Heart left ventricle (tissue), 16 donors: Measurements from ENCODE around the gene CDC34. TPM values are rescaled to one million over a fixed set of nuclear protein-coding genes. Genes with fewer than 3 reads are reported as not detected.
"Not testable (repeated sequence)": the region's sequence is repeated elsewhere in the genome, so short reads cannot be mapped to it uniquely, and the experiment has no call there.

Source experiments
- ATAC-seq, 4 donors: fragments of 200-7000 bp; cut with Tn5 transposase; one replicate each; pipeline ENCODE4 v1.9.1; 2020 to 2022; ENCODE audit warnings: moderate library complexity in 4 of 4, mild to moderate bottlenecking in 3 of 4, moderate number of reproducible peaks in 1 of 4
- DNase-seq, 5 donors: peaks; one replicate each; pipeline ENCODE4 v3.0.0-alpha.2; 2020
- H3K27ac ChIP-seq, 12 donors: fragments of 200-600 bp; sonication (generic) in 4 of 12; one replicate each; pipeline versions ENCODE4 v1.5.0 to v1.8.0; 2016 to 2022; ENCODE audit warnings: mild to moderate bottlenecking in 2 of 12
- H3K27me3 ChIP-seq, 9 donors: fragments of 200-600 bp; sonication (generic) in 2 of 9; one replicate each; pipeline versions ENCODE4 v1.5.1 to v1.8.0; 2016 to 2022; ENCODE audit warnings: mild to moderate bottlenecking in 3 of 9
- H3K36me3 ChIP-seq, 9 donors: fragments of 200-600 bp; sonication (generic) in 2 of 9; one replicate each; pipeline versions ENCODE4 v1.5.0 to v1.8.0; 2018 to 2022; ENCODE audit warnings: mild to moderate bottlenecking in 2 of 9
- H3K4me1 ChIP-seq, 12 donors: fragments of 200-600 bp; sonication (generic) in 4 of 12; one replicate each; pipeline versions ENCODE4 v1.5.0 to v1.8.0; 2016 to 2022; ENCODE audit warnings: mild to moderate bottlenecking in 3 of 12
- H3K4me3 ChIP-seq, 12 donors: fragments of 200-600 bp; sonication (generic) in 4 of 12; one replicate each; pipeline versions ENCODE4 v1.5.0 to v1.8.0; 2017 to 2022; ENCODE audit warnings: mild to moderate bottlenecking in 9 of 12, moderate library complexity in 4 of 12
- H3K9me3 ChIP-seq, 12 donors: fragments of 200-600 bp; sonication (generic) in 4 of 12; one replicate each; pipeline versions ENCODE4 v1.5.0 to v1.8.0; 2016 to 2022; ENCODE audit warnings: mild to moderate bottlenecking in 1 of 12
- POLR2A ChIP-seq, 2 donors: fragments of 450-650 bp; IDR thresholded peaks; one replicate each; pipeline ENCODE4 v1.6.1; 2017; ENCODE audit warnings: antibody characterized with exemption in 2 of 2, mild to moderate bottlenecking in 2 of 2, moderate library complexity in 2 of 2
- WGBS, 4 donors: extraction: QIAGEN DNeasy Blood & Tissue Kit in 2 of 4; methylation state at CpG; one replicate each; pipeline versions ENCODE4 v1.1.5 to v1.1.7; 2013 to 2018; 5-methylcytosine and 5-hydroxymethylcytosine counted together
- intact Hi-C, 10 donors: fragments of 100-400 bp; cut with DNase I; formaldehyde crosslinking; loops; one replicate each; pipeline versions ENCODE4 v1.11.1 to v1.14.2; 2022
- polyA plus RNA-seq, 2 donors: library from polyadenylated mRNA; stranded (reverse); fragments of 200-250 nt; gene quantifications; one replicate each; pipeline ENCODE4 v1.2.3, GENCODE V29; 2013
- total RNA-seq, 9 donors: library from RNA; depleted of rRNA in 2 of 9; stranded (reverse); fragments of >200 nt in 2 of 9; fragmentation: NEBNext Ultra II Directional in 3 of 9; extraction: Animal tissue kit (Norgen Biotek cat#: 25700) in 3 of 9; gene quantifications; one replicate each; pipeline versions ENCODE4 v1.1.0 to v1.2.4, GENCODE V29; 2016 to 2023
- TF ChIP-seq, protein P1 (sequence below), 12 donors: fragments of 200-600 bp; sonication (generic) in 4 of 12; IDR thresholded peaks; one replicate each; pipeline versions ENCODE4 v1.5.0 to v1.8.0; 2018 to 2022; ENCODE audit warnings: antibody characterized with exemption in 12 of 12, mild to moderate bottlenecking in 5 of 12
- donor health status: ischemic (EF 13 %, LVEDD 7.1; RV severe dilation, severe dysfunction).
- donor health status: healthy with polysubstance abuse.
- donor health status: DM: no; HTN: yes; CAD: no.
- donor health status: DM: no; HTN: no; CAD: no.
- donor health status: ischemic (EF 25% LVEDD 6.9; RV normal size, moderate dysfunction).
- donor health status: ischemic (EF 25% LVEDD 5.7; RV mildly dilated, moderate dysfunction).
- donor health status: healthy.
- donor health status: DM: yes; HTN: yes; CAD: no.
- donor health status: ischemic (EF 35%, LVEDD 5.7; RV mildly dilated, moderate dysfunction).
- donor health status: nonischemic (EF 11% LVEDD 7.7; RV severe dilation, severe dysfunction).
- donor health status: DM: yes; HTN: yes; CAD: no.
- donor health status: PGD.
- donor health status: ischemic (EF 29% LVEDD 5.4; RV normal size, mild dysfunction).
- donor health status: nonischemic (EF 23%, LVEDD 6.1; RV moderate dilation, normal function).

CDC34 gene
- total and polyA plus RNA-seq, 11 donors, result 61.9 to 200 (median 99.9) TPM

DNA sequence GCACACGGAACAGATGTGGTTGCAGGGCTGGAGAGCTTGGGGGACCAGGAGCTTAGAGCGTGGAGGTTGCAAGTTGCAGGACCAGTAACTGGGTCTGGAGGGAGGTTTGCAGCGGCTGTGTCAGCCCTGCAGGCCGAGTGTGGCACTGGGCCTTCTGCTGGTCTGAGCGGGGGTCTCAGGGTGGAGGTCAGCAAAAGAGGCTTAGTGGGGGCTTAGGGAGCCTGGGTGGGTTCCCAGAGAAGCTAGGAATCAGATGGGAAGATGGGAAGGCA, 52.3 kb downstream of the CDC34 start:
- ATAC-seq (peak in 3 of 4 donors; percentile 0 to 1 (median 0)), DNase-seq (peak in 1 of 5 donors; percentile 43)
- peaks cover 0 to 48% (median 36%) of the 10 kb centered on the region in 9 donors for H3K36me3 ChIP-seq
- intact Hi-C loops, result loop anchor here in 2 of 10 donors (5.0 to 10.0 kb wide), 2 partner anchors 48 to 151 kb away; partner anchors contain the start of gene POLRMT (in 1 of the 2)
- peaks cover 0 to 61% (median 23%) of the 10 kb centered on the region in 12 donors for H3K4me1 ChIP-seq
- peaks cover 0 to 16% (median 10%) of the 10 kb centered on the region in 9 donors for H3K27me3 ChIP-seq
- no peak for TF ChIP-seq POLR2A (IDR thresholded peaks at IDR 0.05)
- TF ChIP-seq, protein P1, sequence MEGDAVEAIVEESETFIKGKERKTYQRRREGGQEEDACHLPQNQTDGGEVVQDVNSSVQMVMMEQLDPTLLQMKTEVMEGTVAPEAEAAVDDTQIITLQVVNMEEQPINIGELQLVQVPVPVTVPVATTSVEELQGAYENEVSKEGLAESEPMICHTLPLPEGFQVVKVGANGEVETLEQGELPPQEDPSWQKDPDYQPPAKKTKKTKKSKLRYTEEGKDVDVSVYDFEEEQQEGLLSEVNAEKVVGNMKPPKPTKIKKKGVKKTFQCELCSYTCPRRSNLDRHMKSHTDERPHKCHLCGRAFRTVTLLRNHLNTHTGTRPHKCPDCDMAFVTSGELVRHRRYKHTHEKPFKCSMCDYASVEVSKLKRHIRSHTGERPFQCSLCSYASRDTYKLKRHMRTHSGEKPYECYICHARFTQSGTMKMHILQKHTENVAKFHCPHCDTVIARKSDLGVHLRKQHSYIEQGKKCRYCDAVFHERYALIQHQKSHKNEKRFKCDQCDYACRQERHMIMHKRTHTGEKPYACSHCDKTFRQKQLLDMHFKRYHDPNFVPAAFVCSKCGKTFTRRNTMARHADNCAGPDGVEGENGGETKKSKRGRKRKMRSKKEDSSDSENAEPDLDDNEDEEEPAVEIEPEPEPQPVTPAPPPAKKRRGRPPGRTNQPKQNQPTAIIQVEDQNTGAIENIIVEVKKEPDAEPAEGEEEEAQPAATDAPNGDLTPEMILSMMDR (IDR thresholded peaks at IDR 0.05), result no peak
- WGBS, 4 donors, result 66 to 79% (median 70%) methylated on average over 3 to 5 of the region's 5 CpGs
- no peak overlapping the region for H3K4me3 ChIP-seq
- H3K27ac ChIP-seq, result peak overlapping the region in 2 of 12 donors; percentile 27 to 38
- no peaks in the 10 kb centered on the region for H3K9me3 ChIP-seq

DNA sequence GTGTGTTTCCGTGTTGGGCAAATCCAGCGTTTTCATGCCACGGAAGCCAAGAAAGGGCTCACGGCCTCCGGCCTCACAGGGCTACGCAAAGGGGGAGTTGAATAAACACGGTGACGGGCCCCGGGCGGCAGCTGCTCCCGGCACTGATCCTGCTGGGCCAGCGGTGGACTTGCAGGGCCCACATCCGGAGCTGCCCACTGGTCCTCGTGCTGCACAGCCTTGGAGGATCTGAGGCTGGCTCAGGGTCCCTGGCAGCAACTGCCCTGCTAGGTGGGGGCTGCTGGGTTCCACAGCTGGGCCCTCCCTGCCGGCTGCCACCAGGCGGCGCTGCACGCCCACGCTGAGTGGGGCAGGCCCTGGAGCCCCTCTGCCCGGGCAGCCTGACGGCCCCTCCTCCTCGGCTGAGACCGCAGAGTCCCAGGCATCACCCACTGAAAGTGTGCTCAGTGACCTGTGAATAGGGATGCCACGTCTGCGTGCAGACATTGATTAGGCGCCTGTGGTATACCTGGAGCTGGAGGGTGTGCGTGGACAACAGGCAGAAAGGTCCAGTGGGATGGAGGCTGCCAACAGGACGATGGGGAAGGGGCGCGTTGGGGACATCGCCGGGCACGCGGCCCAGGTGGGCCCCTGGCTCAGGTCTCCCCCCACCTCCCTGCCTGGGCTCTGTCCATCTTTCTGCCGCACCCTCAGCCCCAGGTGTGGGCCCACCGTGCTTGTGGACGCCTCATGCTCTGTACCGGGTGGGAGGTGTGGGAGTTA, 52.9 kb downstream of the CDC34 start:
- H3K9me3 ChIP-seq, result no peaks in the 10 kb centered on the region
- TF ChIP-seq, protein P1 (IDR thresholded peaks at IDR 0.05), result peak; percentile 76 to 95 (median 83)
- TF ChIP-seq POLR2A (IDR thresholded peaks at IDR 0.05), result peak in 1 of 2 donors; percentile 43
- intact Hi-C loops, result loop anchor here in 2 of 10 donors (5.0 to 10.0 kb wide), 2 partner anchors 48 to 150 kb away; partner anchors contain the start of gene POLRMT (in 1 of the 2)
- H3K27ac ChIP-seq, result peak overlapping the region in 2 of 12 donors; percentile 27 to 38
- DNase-seq (peak in 2 of 5 donors; percentile 67 to 82), ATAC-seq (peak; percentile 56 to 68 (median 63))
- H3K4me1 ChIP-seq, result peaks cover 0 to 61% (median 25%) of the 10 kb centered on the region in 12 donors
- peaks cover 4 to 21% (median 15%) of the 10 kb centered on the region in 9 donors for H3K27me3 ChIP-seq
- H3K36me3 ChIP-seq, result peaks cover 0 to 43% (median 35%) of the 10 kb centered on the region in 9 donors
- H3K4me3 ChIP-seq, result no peak overlapping the region
- 21 to 29% (median 24%) methylated on average over 17 to 38 of the region's 38 CpGs for WGBS, 4 donors

DNA sequence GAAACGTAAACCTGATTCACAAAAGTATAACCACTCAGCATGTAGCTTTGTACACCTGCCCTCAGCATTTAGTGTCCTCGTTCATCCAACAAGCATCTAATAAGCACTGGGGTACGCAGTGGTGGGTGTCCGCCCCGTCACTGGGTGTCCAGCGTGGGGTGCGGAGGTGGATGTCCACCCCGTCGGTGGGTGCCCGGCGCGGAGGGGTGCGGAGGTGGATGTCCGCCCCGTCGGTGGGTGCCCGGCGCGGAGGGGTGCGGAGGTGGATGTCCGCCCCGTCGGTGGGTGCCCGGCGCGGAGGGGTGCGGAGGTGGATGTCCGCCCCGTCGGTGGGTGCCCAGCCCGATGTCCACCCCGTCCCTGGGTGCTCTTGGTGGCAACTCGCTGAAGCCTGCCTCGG, 53.6 kb downstream of the CDC34 start:
- H3K9me3 ChIP-seq, H3K27ac ChIP-seq, ATAC-seq, H3K4me3 ChIP-seq: not testable (repeated sequence)
- Histone ChIP-seq H3K36me3 (peaks cover 0 to 36% (median 29%) of the 10 kb centered on the region in 9 donors), H3K27me3 (peaks cover 5 to 22% (median 15%) of the 10 kb centered on the region in 9 donors), H3K4me1 (peaks cover 0 to 55% (median 25%) of the 10 kb centered on the region in 12 donors)
- intact Hi-C loops, result loop anchor here in 1 of 10 donors (10.0 kb wide), 1 partner anchor 150 kb away; no protein-coding TSS in a partner anchor
- 78 to 86% (median 82%) methylated on average over 18 to 34 of the region's 34 CpGs for WGBS, 4 donors
- DNase-seq, result peak in 1 of 5 donors; percentile 54

DNA sequence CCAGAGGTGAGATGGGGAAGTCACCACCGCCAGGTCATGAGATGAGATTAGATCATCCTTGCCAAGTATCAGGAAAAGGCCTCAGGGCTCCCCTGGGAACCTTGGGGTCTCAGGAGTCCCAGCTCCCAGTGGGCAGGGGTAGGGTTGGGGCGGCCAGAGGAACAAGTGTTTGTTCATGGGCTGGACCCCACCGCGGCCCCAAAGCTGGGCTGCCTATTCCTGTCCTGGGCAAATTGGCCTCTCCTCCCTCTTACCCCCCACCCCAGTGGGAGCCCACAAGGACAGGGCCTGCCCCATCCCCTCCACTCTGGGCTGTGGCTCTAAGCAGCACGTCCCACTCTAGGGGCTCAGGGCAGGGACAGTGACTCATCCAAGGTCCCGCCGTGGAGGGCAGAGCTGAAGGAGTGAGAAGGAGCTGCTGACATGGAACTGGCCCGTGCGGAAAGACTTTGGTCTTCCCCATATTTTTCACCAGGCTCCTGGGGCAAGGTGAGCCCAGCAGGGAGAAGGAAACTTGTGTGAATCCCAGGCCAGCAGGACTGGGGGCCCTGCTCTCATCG, 54.1 kb downstream of the CDC34 start:
- Histone ChIP-seq H3K27ac (no peak overlapping the region), H3K27me3 (peaks cover 8 to 26% (median 15%) of the 10 kb centered on the region in 9 donors), H3K4me1 (peaks cover 0 to 53% (median 27%) of the 10 kb centered on the region in 12 donors), H3K36me3 (peaks cover 0 to 31% (median 24%) of the 10 kb centered on the region in 9 donors), H3K4me3 (no peak overlapping the region), H3K9me3 (no peaks in the 10 kb centered on the region)
- DNase-seq, result peak in 1 of 5 donors; percentile 40
- ATAC-seq, result peak in 2 of 4 donors; percentile 2 to 3
- intact Hi-C loops, result loop anchor here in 1 of 10 donors (10.0 kb wide), 1 partner anchor 149 kb away; no protein-coding TSS in a partner anchor
- 59 to 68% (median 64%) methylated on average over 8 to 10 of the region's 10 CpGs for WGBS, 4 donors
- TF ChIP-seq, protein P1 (IDR thresholded peaks at IDR 0.05), result no peak
- TF ChIP-seq POLR2A (IDR thresholded peaks at IDR 0.05), result no peak
